ENCODE results near the gene URB2. TPM values are rescaled to one million over a fixed set of nuclear protein-coding genes. Genes with fewer than 3 reads are reported as not detected.

URB2 gene
- total RNA-seq, 1 donor from 2014 or later = 15.3 TPM

DNA sequence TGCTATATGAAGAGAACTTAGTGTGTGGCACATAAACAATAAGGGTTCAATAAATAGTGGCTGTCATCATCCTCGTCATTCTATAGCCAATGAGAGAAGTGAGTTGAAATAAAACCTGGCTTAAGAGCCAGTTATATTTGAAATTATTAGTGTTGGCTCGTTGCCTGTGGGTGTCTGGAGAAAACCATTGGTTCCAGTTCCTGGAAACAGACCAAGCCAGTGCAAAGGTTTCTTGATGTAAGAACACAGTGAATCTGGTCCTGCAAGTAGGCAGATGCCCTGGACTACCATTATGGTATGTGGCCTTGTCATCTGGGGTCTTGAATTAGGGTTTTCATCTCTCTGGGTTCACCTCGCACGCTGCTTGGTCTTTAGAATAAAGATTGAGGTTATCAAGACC lies 43.3 kb downstream of the URB2 start:
- no peak for DNase-seq (ENCODE audit: low read depth)
- Histone ChIP-seq H3K4me3 (ENCODE audit: low read depth, low read length) (no peak overlapping the region), H3K36me3 (ENCODE audit: control insufficient read depth, insufficient read depth, low read length) (no peaks in the 10 kb centered on the region), H3K27me3 (ENCODE audit: control insufficient read depth, insufficient read depth, low read length) (no peaks in the 10 kb centered on the region)
- TF ChIP-seq, protein P1, sequence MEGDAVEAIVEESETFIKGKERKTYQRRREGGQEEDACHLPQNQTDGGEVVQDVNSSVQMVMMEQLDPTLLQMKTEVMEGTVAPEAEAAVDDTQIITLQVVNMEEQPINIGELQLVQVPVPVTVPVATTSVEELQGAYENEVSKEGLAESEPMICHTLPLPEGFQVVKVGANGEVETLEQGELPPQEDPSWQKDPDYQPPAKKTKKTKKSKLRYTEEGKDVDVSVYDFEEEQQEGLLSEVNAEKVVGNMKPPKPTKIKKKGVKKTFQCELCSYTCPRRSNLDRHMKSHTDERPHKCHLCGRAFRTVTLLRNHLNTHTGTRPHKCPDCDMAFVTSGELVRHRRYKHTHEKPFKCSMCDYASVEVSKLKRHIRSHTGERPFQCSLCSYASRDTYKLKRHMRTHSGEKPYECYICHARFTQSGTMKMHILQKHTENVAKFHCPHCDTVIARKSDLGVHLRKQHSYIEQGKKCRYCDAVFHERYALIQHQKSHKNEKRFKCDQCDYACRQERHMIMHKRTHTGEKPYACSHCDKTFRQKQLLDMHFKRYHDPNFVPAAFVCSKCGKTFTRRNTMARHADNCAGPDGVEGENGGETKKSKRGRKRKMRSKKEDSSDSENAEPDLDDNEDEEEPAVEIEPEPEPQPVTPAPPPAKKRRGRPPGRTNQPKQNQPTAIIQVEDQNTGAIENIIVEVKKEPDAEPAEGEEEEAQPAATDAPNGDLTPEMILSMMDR (IDR thresholded peaks at IDR 0.05; ENCODE audit: insufficient read depth, low read length, severe bottlenecking) = no peak
- no peak for FAIRE-seq

DNA sequence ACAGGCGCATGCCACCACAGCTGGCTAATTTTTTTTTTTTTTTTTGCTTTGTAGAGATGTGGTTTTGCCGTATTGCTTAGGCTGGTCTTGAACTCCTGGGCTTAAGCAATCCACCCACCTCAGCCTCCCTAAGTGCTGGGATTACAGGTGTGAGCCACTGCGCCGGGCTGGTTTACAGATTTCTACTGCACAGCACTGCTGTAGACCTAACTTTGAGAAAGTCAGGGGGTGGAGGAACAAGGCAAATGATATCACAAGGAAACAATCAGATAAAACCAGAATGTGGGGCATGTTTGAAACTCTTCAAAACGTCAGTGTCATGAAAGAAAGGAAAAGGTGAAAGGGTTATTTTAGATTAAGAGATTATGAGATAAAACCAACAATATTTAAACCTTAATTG lies 45.3 kb downstream of the URB2 start:
- FAIRE-seq (no peak), DNase-seq (ENCODE audit: low read depth) (no peak)
- TF ChIP-seq, protein P1 (IDR thresholded peaks at IDR 0.05; ENCODE audit: insufficient read depth, low read length, severe bottlenecking) = no peak
- H3K36me3 ChIP-seq (ENCODE audit: control insufficient read depth, insufficient read depth, low read length) = no peaks in the 10 kb centered on the region
- H3K27me3 ChIP-seq (ENCODE audit: control insufficient read depth, insufficient read depth, low read length) = no peaks in the 10 kb centered on the region
- H3K4me3 ChIP-seq (ENCODE audit: low read depth, low read length) = no peak overlapping the region

DNA sequence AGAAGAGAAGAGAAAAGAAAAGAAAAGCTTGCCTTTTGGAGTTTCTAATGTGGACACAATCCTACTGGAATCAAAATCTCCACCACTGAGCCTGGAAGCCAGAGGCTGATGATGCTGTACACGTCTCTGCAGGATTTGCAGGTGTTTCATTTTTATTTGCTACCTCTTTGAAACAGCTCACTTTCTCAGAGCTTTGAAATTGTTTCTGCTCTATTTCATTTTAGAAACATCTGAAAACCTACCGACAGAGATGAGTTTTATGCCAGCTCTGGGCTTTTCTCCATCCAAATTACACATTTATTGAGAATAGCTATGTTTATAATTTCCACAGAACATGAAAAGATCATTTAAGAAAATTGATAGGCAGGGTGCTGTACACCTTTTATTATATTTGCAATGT lies 46.2 kb downstream of the URB2 start:
- FAIRE-seq (no peak), DNase-seq (ENCODE audit: low read depth) (no peak)
- TF ChIP-seq, protein P1 (IDR thresholded peaks at IDR 0.05; ENCODE audit: insufficient read depth, low read length, severe bottlenecking) = no peak
- Histone ChIP-seq H3K36me3 (ENCODE audit: control insufficient read depth, insufficient read depth, low read length) (no peaks in the 10 kb centered on the region), H3K27me3 (ENCODE audit: control insufficient read depth, insufficient read depth, low read length) (no peaks in the 10 kb centered on the region), H3K4me3 (ENCODE audit: low read depth, low read length) (no peak overlapping the region)

DNA sequence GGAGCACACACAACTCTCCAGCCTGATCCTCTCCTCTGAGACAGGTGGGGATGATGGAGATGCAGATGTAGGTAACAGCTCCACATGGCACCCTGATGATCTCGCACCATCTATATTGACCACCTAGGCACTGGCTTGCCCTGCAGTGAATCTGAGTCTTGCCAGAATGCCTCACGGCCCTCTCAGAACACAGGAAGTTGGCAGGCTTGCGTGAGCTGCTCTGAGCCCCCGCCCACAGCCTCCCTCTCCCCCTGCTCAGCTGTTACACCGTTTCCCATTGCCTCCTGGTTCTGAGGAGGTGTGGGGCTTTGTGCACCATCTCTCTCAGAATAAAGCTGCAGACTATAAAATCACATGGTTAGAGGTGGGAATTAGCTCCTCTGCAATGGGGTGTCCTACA lies 48.0 kb downstream of the URB2 start:
- Histone ChIP-seq H3K4me3 (ENCODE audit: low read depth, low read length) (no peak overlapping the region), H3K36me3 (ENCODE audit: control insufficient read depth, insufficient read depth, low read length) (no peaks in the 10 kb centered on the region), H3K27me3 (ENCODE audit: control insufficient read depth, insufficient read depth, low read length) (no peaks in the 10 kb centered on the region)
- TF ChIP-seq, protein P1 (IDR thresholded peaks at IDR 0.05; ENCODE audit: insufficient read depth, low read length, severe bottlenecking) = no peak
- FAIRE-seq = no peak
- no peak for DNase-seq (ENCODE audit: low read depth)

DNA sequence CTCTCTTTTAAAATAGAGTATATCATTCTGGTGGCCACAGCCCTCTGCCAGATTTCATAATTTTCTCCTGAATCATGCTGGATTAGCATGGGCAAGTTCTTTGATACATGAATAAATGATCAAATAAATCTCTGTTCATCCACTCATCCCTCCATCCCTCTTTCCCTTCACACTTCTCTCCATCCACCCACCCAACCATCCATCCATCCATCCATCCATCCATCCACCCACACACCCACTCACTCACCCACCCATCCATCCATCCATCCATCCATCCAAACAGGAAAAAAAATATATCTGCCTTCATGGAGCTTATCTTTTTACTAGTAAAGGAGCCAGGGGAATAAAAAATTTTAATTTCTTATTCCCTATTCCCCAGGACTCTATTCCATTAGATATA lies 49.3 kb downstream of the URB2 start:
- DNase-seq (ENCODE audit: low read depth) = no peak
- TF ChIP-seq, protein P1 (IDR thresholded peaks at IDR 0.05; ENCODE audit: insufficient read depth, low read length, severe bottlenecking) = no peak
- Histone ChIP-seq H3K27me3 (ENCODE audit: control insufficient read depth, insufficient read depth, low read length) (no peaks in the 10 kb centered on the region), H3K4me3 (ENCODE audit: low read depth, low read length) (no peak overlapping the region), H3K36me3 (ENCODE audit: control insufficient read depth, insufficient read depth, low read length) (no peaks in the 10 kb centered on the region)
- no peak for FAIRE-seq

DNA sequence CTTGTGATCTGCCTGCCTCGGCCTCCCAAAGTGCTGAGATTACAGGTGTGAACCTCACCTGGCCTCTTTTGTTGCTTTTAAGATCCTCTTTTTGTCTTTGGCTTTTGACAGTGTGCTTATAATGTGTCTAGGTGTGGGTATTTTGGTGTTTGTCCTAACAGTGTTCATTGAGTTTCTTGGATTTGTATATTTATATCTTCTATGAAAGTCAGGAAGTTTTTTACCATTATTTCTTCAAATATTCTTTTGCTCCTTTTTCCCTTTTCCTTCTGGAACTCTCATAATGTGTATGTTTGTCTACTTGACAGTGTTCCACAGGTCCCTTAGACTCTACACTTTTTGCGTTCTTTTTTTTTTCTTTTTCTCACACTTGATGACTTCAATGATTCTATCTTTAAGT lies 59.1 kb downstream of the URB2 start:
- Histone ChIP-seq H3K4me3 (ENCODE audit: low read depth, low read length) (no peak overlapping the region), H3K27me3 (ENCODE audit: control insufficient read depth, insufficient read depth, low read length) (no peaks in the 10 kb centered on the region), H3K36me3 (ENCODE audit: control insufficient read depth, insufficient read depth, low read length) (no peaks in the 10 kb centered on the region)
- TF ChIP-seq, protein P1 (IDR thresholded peaks at IDR 0.05; ENCODE audit: insufficient read depth, low read length, severe bottlenecking) = no peak
- DNase-seq (ENCODE audit: low read depth) = no peak
- FAIRE-seq = no peak

Measured in bronchial epithelial cell (primary cell).